ENCODE results near the gene C21orf58.

DNA sequence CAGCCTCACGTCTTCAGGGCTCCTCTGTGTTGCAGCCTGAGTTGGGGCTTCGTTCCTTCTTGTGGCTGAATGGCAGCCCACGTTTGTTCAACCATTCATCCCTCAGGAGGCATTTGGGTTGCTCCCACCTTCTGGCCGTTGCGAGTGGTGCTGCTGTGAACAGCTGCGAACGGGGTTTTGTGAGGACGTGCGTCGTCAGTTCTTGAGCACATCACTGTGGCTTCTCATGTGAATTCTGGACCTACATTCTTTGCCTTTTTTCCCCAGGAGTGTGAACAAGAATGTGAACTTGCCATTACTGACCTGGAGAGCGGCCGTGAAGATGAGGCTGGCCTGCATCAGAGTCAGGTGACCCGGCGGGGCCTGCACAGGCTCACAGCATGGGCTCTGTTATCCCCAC lies 22.2 kb upstream of the C21orf58 start:
- no peak for TF ChIP-seq EZH2phosphoT487 (IDR thresholded peaks at IDR 0.05; ENCODE audit: low read depth, severe bottlenecking, unreplicated experiment)
- TF ChIP-seq EZH2 (IDR thresholded peaks at IDR 0.05; ENCODE audit: borderline replicate concordance), result no peak
- TF ChIP-seq CTCF (IDR thresholded peaks at IDR 0.05; ENCODE audit: poor library complexity), result no peak
